ENCODE data around the gene BAG1. TPM values are rescaled to one million over a fixed set of nuclear protein-coding genes. Genes with fewer than 3 reads are reported as not detected.

Gene BAG1
- total RNA-seq, 2 donors from 2014 or later, result 162 to 166 TPM

DNA sequence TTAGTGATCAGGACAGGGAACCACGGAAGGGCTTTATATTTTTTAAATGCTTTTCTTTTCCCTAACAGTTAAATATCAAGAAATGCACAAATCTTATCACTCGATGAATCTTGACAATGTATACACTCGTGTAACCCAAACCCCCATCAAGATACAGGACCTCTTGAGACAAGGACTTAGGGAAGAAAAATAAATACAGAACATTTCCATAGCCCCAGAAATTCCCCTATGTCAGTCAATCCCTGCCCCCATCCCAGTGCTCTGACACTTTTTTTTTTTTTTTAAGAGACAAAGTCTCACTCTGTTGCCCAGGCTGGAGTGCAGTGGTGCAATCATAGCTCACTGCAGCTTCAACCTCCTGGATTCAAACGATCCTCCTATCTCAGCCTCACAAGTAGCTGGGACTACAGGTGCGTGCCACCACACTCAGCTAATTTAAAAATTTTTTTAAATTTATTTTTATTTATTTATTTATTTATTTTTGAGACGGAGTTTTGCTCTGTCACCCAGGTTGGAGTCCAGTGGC is 21.8 kb downstream of the BAG1 start:
- DNase-seq (ENCODE audit: low spot score), result no peak
- Histone ChIP-seq H3K27ac (no peak overlapping the region), H3K9me3 (no peaks in the 10 kb centered on the region), H3K27me3 (no peaks in the 10 kb centered on the region), H3K36me3 (no peaks in the 10 kb centered on the region), H3K4me1 (peaks cover 0 to 9% of the 10 kb centered on the region in 2 donors), H3K4me3 (no peak overlapping the region)
- TF ChIP-seq, protein P1, sequence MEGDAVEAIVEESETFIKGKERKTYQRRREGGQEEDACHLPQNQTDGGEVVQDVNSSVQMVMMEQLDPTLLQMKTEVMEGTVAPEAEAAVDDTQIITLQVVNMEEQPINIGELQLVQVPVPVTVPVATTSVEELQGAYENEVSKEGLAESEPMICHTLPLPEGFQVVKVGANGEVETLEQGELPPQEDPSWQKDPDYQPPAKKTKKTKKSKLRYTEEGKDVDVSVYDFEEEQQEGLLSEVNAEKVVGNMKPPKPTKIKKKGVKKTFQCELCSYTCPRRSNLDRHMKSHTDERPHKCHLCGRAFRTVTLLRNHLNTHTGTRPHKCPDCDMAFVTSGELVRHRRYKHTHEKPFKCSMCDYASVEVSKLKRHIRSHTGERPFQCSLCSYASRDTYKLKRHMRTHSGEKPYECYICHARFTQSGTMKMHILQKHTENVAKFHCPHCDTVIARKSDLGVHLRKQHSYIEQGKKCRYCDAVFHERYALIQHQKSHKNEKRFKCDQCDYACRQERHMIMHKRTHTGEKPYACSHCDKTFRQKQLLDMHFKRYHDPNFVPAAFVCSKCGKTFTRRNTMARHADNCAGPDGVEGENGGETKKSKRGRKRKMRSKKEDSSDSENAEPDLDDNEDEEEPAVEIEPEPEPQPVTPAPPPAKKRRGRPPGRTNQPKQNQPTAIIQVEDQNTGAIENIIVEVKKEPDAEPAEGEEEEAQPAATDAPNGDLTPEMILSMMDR (IDR thresholded peaks at IDR 0.05), result no peak

DNA sequence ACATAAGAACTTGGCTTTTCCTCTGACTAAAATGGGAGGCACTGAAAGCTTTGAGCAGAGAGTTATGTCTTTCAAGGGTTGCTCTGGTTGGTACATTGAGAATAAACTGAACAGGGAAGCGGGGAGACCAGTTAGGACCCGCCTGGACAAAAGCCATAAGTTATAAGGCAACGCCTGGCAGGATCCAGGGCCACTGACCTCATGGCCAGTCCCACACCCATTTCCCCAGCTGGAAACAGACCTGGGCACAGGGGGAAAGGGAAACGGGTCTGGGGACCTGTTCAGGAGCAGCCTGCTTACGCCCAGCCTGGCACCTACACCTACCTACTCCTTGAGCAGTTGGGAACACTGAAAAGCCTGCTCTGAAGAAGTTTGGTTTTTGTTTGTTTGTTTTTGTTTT is 23.2 kb downstream of the BAG1 start:
- peaks cover 0 to 9% of the 10 kb centered on the region in 2 donors for H3K4me1 ChIP-seq
- TF ChIP-seq, protein P1 (IDR thresholded peaks at IDR 0.05), result no peak
- no peak overlapping the region for H3K4me3 ChIP-seq
- no peaks in the 10 kb centered on the region for H3K36me3 ChIP-seq
- no peaks in the 10 kb centered on the region for H3K9me3 ChIP-seq
- DNase-seq (ENCODE audit: low spot score), result no peak
- H3K27ac ChIP-seq, result no peak overlapping the region
- no peaks in the 10 kb centered on the region for H3K27me3 ChIP-seq

DNA sequence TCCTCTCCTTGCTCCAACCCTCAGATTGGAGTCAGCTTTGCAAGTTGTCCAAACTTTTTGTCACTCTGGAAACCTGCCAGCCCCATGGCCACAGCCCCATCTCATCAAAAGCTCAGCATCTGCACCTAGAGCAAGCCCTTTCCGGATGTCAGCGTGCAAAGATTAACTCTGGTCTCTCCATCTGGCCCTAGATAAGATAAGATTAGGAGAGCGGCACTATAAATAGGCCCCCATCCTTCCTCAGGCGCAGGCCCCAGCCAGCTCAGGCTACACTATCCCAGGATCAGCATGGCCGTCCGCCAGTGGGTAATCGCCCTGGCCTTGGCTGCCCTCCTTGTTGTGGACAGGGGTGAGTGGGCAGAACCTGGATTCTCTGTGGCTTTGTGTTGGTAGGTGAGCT is 24.6 kb downstream of the BAG1 start, which contains the start of gene SPINK4:
SPINK4 (plus strand) TSS at position 247 of the 400 bp plus-strand sequence; CDS start at position 289, 42 bp downstream.
- no peak within 1 kb of the TSS for H3K27ac ChIP-seq
- DNase-seq (ENCODE audit: low spot score), result no peak
- no peaks in the 10 kb centered on the region for H3K27me3 ChIP-seq
- no peak within 1 kb of the TSS for H3K4me3 ChIP-seq
- TF ChIP-seq, protein P1 (IDR thresholded peaks at IDR 0.05), result no peak
- no peaks in the 10 kb centered on the region for H3K36me3 ChIP-seq
- peaks cover 0 to 9% of the 10 kb centered on the region in 2 donors for H3K4me1 ChIP-seq
- no peaks in the 10 kb centered on the region for H3K9me3 ChIP-seq

DNA sequence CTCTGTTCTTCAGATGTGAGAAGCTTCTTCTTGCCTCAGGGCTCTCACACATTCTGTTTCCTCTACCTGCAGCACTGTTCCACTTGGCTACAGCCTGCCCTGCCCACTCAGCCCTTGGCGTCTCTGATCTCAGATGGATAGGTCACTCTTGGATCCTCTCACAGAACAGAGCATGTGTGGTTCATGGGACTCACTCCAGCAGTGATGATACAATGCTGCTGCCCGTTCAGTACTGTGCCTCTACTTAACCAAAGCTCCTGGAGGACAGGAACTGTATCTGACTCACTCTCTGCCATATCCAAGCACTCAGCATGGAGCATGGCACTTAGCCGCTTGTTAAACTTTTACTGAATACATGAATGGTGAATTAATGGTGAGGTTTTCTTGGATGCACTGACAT is 27.9 kb downstream of the BAG1 start:
- H3K36me3 ChIP-seq, result no peaks in the 10 kb centered on the region
- H3K4me1 ChIP-seq, result peaks cover 0 to 9% of the 10 kb centered on the region in 2 donors
- no peak overlapping the region for H3K27ac ChIP-seq
- DNase-seq (ENCODE audit: low spot score), result no peak
- TF ChIP-seq, protein P1 (IDR thresholded peaks at IDR 0.05), result no peak
- no peaks in the 10 kb centered on the region for H3K9me3 ChIP-seq
- no peaks in the 10 kb centered on the region for H3K27me3 ChIP-seq
- H3K4me3 ChIP-seq, result no peak overlapping the region

DNA sequence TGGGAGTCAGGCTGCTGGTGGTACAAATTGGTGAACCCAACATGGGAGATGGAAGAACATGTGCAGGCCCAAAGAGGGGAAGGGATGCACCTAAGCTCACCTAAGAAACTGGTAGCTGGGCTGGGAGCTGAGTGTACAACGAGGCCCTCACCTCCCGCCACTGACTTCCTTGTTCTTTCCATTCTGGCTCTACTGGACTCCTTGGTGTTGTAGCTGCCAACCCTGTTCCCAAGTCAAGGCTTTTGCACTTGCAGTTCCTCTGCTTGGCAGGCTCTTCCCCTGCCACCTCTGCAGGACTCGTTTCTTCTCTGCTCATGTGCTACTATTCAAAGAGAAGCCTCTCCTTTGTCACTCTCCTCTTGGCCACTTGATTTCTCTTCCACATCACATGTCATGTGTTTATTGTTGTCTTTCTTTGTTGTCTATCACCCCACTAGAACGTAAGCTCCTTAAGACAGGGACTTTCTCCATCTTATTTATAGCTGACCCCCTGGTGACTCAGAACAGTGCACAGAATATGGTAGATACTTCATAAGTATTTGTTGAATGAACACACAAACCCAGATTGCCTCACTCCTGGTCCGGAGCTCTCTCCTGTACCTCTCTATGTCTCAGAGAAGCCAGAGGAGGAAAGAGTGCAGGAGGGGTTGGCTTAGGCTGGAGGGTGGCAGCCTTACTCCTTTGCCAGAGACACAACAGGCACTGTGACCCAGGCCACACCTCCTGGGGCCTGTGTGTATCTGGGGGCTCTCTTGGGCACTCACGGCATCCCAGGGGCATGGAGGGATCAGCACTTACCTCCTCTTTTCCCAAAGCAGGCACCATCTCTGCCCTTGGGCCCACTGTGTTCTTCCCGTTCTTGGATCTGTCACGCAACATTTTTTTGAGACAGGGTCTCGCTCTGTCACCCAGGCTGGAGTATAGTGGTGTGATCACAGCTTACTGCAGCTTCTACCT is 29.7 kb downstream of the BAG1 start:
- no peak for DNase-seq (ENCODE audit: low spot score)
- Histone ChIP-seq H3K27ac (no peak overlapping the region), H3K36me3 (no peaks in the 10 kb centered on the region), H3K4me3 (no peak overlapping the region), H3K4me1 (peaks cover 0 to 5% of the 10 kb centered on the region in 2 donors), H3K9me3 (no peaks in the 10 kb centered on the region), H3K27me3 (no peaks in the 10 kb centered on the region)
- TF ChIP-seq, protein P1 (IDR thresholded peaks at IDR 0.05), result no peak

All from right atrium auricular region (tissue), 2 donors.